GM12878 (cell line): ENCODE data around the gene ZSCAN20. TPM values are rescaled to one million over a fixed set of nuclear protein-coding genes. Genes with fewer than 3 reads are reported as not detected.

Source experiments
- ATAC-seq: fragments of 200-7000 bp; cut with Tn5 transposase; 3 replicates; pipeline ENCODE4 v1.9.1; 2020; ENCODE audit warnings: mild to moderate bottlenecking, moderate library complexity
- BruUV-seq: library from RNA; stranded (reverse); fragments of 400-500 nt; replicated peaks from 2 replicates; lab custom pipeline; 2021; lab: Mats Ljungman, UMichigan
- CTCF ChIA-PET: fragments of 300-600 bp; sonication (Branson Sonifier 250); formaldehyde crosslinking; extraction: SDS; loops from one replicate; lab custom pipeline; 2021; ENCODE audit warnings: inconsistent platforms; lab: Yijun Ruan, JAX
- POLR2A ChIA-PET: fragments of 350-600 bp; formaldehyde crosslinking; extraction: SDS; loops from one replicate; lab custom pipeline; 2021; ENCODE audit warnings: inconsistent platforms; lab: Charles Lee
- RAD21 ChIA-PET: fragments of 300-600 bp; sonication (Branson Sonifier 250); formaldehyde crosslinking; loops from one replicate; lab custom pipeline; 2023; ENCODE audit warnings: antibody characterized with exemption; ENCODE audit not compliant: unreplicated experiment; lab: Charles Lee
- SMC1A ChIA-PET: fragments of 300-600 bp; sonication (Branson Sonifier 250); formaldehyde crosslinking; loops from one replicate; lab custom pipeline; 2023; ENCODE audit not compliant: unreplicated experiment, uncharacterized antibody; lab: Charles Lee
- DNase-seq: peaks from one replicate; pipeline ENCODE4 v3.0.0-alpha.2; 2011; ENCODE audit warnings: low read depth, low spot score
- FAIRE-seq: peaks from 3 replicates; lab custom pipeline; 2011; peaks lifted over from hg19 to GRCh38; lab: Jason Lieb, UNC
- H2AFZ ChIP-seq: 2 replicates; pipeline ENCODE4 v1.6.0; 2011; ENCODE audit warnings: low read depth, low read length, control low read depth; ENCODE audit not compliant: control insufficient read depth
- H3K27ac ChIP-seq: 2 replicates; pipeline ENCODE4 v1.5.1; 2011; ENCODE audit warnings: control low read depth; ENCODE audit not compliant: control insufficient read depth, insufficient read depth
- H3K27me3 ChIP-seq, 2 experiments: replicated peaks in 1 of 2; 2 replicates each; pipeline versions ENCODE4 v1.6.0 to v1.6.1; 2011; ENCODE audit warnings: low read length in 1 of 2; ENCODE audit not compliant: control insufficient read depth in 2 of 2, insufficient read depth in 2 of 2
- H3K36me3 ChIP-seq, 2 experiments: 2 replicates each; pipeline ENCODE4 v1.5.1; 2011; ENCODE audit warnings: low read length in 1 of 2; ENCODE audit not compliant: control insufficient read depth in 2 of 2, insufficient read depth in 2 of 2
- H3K4me1 ChIP-seq: 2 replicates; pipeline ENCODE4 v1.6.1; 2011; ENCODE audit warnings: mild to moderate bottlenecking, low read length, moderate library complexity, mixed read lengths; ENCODE audit not compliant: control insufficient read depth, insufficient read depth
- H3K4me2 ChIP-seq: 2 replicates; pipeline ENCODE4 v1.6.0; 2011; ENCODE audit warnings: control low read depth; ENCODE audit not compliant: control insufficient read depth, insufficient read depth
- H3K4me3 ChIP-seq: fragments of 200-600 bp; sonication (generic); 2 replicates; pipeline ENCODE4 v1.5.1; 2016
- H3K79me2 ChIP-seq: 2 replicates; pipeline ENCODE4 v1.6.0; 2011; ENCODE audit warnings: low read length; ENCODE audit not compliant: control insufficient read depth, insufficient read depth
- H3K9ac ChIP-seq: 2 replicates; pipeline ENCODE4 v1.8.0; 2011; ENCODE audit warnings: low read length, control low read depth, mixed read lengths; ENCODE audit not compliant: control insufficient read depth, insufficient read depth
- H3K9me3 ChIP-seq: replicated peaks from 3 replicates; pipeline ENCODE4 v1.5.1; 2011; ENCODE audit warnings: mild to moderate bottlenecking, low read length; ENCODE audit not compliant: control insufficient read depth, insufficient read depth
- H4K20me1 ChIP-seq: 2 replicates; pipeline ENCODE4 v1.6.0; 2011; ENCODE audit not compliant: control insufficient read depth, insufficient read depth
- GATAD2B ChIP-seq: fragments of 450-650 bp; conservative IDR thresholded peaks from 2 replicates; pipeline ENCODE4 v1.6.1; 2017; ENCODE audit warnings: low read depth, mild to moderate bottlenecking, moderate library complexity
- KDM1A ChIP-seq: fragments of 200-600 bp; sonication (generic); IDR thresholded peaks from 2 replicates; pipeline ENCODE4 v1.6.1; 2016; ENCODE audit warnings: borderline replicate concordance
- ZBED1 ChIP-seq: IDR thresholded peaks from 2 replicates; pipeline ENCODE4 v1.6.1; 2016; ENCODE audit warnings: borderline replicate concordance
- ZNF592 ChIP-seq: fragments of 450-650 bp; IDR thresholded peaks from 2 replicates; pipeline ENCODE4 v1.6.1; 2017; ENCODE audit warnings: mild to moderate bottlenecking, moderate library complexity
- WGBS: methylation state at CpG from one replicate; pipeline ENCODE4 v1.1.6; 2016; ENCODE audit warnings: low lambda C conversion rate; ENCODE audit not compliant: insufficient replicate concordance, insufficient coverage; ENCODE audit errors: missing lambda C conversion rate; 5-methylcytosine and 5-hydroxymethylcytosine counted together
- in situ Hi-C: fragments of 300-500 bp; cut with MboI; formaldehyde crosslinking; loops from 9 replicates; pipeline ENCODE4 v1.14.3; 2018; ENCODE audit warnings: mixed read lengths
- intact Hi-C: fragments of 100-400 bp; cut with micrococcal nuclease; formaldehyde crosslinking; loops from one replicate; pipeline ENCODE4 v1.14.2; 2022; ENCODE audit not compliant: unreplicated experiment
- polyA plus RNA-seq, 11 experiments: library from polyadenylated mRNA; depleted of rRNA in 4 of 11; unstranded in 6 of 11; stranded (reverse) in 5 of 11; fragments of >200 nt; fragmentation: Nextera tagmentation in 4 of 11; fragmentation: Illumina TruSeq in 1 of 11; extraction: Ambion mirVana in 4 of 11; extraction: Trizol in 1 of 11; gene quantifications; 1 replicate in 1 of 11; 2 replicates in 10 of 11; pipeline versions ENCODE4 v1.2.1 to v1.2.3, GENCODE V29; 2011 to 2016; ENCODE audit warnings: inconsistent platforms in 2 of 11, missing spikeins in 2 of 11, low read depth in 1 of 11
- total RNA-seq, 4 experiments: library from RNA; depleted of rRNA in 3 of 4; stranded (reverse); fragments of >200 nt in 3 of 4; fragmentation: Illumina TruSeq in 1 of 4; extraction: Trizol in 1 of 4; gene quantifications; 2 replicates each; pipeline versions ENCODE4 v1.2.1 to v1.2.3, GENCODE V29; 2013 to 2021

ZSCAN20 gene
- total and polyA plus RNA-seq, 10 of the 15 experiments (the other 5 are each of a cell fraction or from before 2014, with no cell fraction given), result 0.35 to 5.1 (median 2.4) TPM

GRCh38 chr1:33524586-33524985 lies 52.1 kb downstream of the ZSCAN20 start:
- Histone ChIP-seq H3K4me2 (no peak overlapping the region), H3K79me2 (no peaks in the 10 kb centered on the region), H3K27me3 (peaks cover 4 to 6% of the 10 kb centered on the region in 2 experiments), H2AFZ (no peak overlapping the region), H4K20me1 (no peaks in the 10 kb centered on the region), H3K4me3 (no peak overlapping the region), H3K9me3 (no peaks in the 10 kb centered on the region), H3K9ac (no peak overlapping the region), H3K4me1 (no peaks in the 10 kb centered on the region), H3K27ac (no peak overlapping the region), H3K36me3 (no peaks in the 10 kb centered on the region)
- BruUV-seq, result no TSS peak
- FAIRE-seq (no peak), DNase-seq (no peak), ATAC-seq (no peak)
- TF ChIP-seq ZNF592 (no peak), GATAD2B (no peak)
- in situ Hi-C loops (no loop called here), intact Hi-C loops (no loop called here)
- CTCF ChIA-PET, result no interaction called here
- RAD21 ChIA-PET, result no interaction called here
- 49% methylated on average over 3 of the region's 3 CpGs for WGBS
- SMC1A ChIA-PET, result no interaction called here
- POLR2A ChIA-PET, result no interaction called here

GRCh38 chr1:33527934-33528333 lies 55.5 kb downstream of the ZSCAN20 start:
- ATAC-seq, result no peak
- no peak for FAIRE-seq
- SMC1A ChIA-PET, result no interaction called here
- Histone ChIP-seq H3K79me2 (no peaks in the 10 kb centered on the region), H2AFZ (no peak overlapping the region), H3K9ac (no peak overlapping the region), H4K20me1 (no peaks in the 10 kb centered on the region), H3K4me2 (no peak overlapping the region), H3K9me3 (no peaks in the 10 kb centered on the region), H3K27ac (no peak overlapping the region), H3K27me3 (peaks cover 3 to 9% of the 10 kb centered on the region in 2 experiments; a peak in 3 of 4 replicates), H3K36me3 (no peaks in the 10 kb centered on the region), H3K4me1 (no peaks in the 10 kb centered on the region), H3K4me3 (no peak overlapping the region)
- RAD21 ChIA-PET, result no interaction called here
- DNase-seq, result no peak
- POLR2A ChIA-PET, result no interaction called here
- BruUV-seq, result no TSS peak
- TF ChIP-seq KDM1A, result no peak
- TF ChIP-seq ZBED1, result no peak
- intact Hi-C loops, result no loop called here
- WGBS, result 62% methylated on average over 4 of the region's 4 CpGs
- CTCF ChIA-PET, result no interaction called here
- in situ Hi-C loops, result no loop called here
